HG03439 (cell line): ENCODE data around the gene GRK6.
"Not testable (repeated sequence)": the region's sequence is repeated elsewhere in the genome, so short reads cannot be mapped to it uniquely, and the experiment has no call there.

Experiments
- ATAC-seq: cut with Tn5 transposase; IDR thresholded peaks from one replicate; pipeline ENCODE4 v1.9.1; 2021; ENCODE audit warnings: mild to moderate bottlenecking, moderate library complexity; ENCODE audit not compliant: unreplicated experiment

GRK6 gene

DNA sequence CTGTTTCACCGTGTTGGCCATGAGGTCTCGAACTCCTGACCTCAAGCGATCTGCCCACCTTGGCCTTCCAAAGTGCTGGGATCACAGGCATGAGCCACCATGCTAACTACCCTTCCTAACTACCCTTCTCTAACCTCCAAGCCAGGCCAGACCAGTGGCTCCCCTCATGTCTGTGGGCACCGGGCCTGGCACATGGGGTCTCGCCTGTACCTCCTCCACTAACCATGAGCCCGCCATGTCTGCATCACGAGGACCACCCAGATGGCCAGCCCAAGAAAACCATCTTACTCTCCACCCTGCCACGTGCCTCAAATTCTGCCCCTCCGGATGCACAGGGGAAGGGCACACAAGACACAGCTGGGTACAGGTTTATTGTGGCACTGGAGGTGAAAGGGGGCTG lies 56.6 kb downstream of the GRK6 start:
- ATAC-seq, result no peak

DNA sequence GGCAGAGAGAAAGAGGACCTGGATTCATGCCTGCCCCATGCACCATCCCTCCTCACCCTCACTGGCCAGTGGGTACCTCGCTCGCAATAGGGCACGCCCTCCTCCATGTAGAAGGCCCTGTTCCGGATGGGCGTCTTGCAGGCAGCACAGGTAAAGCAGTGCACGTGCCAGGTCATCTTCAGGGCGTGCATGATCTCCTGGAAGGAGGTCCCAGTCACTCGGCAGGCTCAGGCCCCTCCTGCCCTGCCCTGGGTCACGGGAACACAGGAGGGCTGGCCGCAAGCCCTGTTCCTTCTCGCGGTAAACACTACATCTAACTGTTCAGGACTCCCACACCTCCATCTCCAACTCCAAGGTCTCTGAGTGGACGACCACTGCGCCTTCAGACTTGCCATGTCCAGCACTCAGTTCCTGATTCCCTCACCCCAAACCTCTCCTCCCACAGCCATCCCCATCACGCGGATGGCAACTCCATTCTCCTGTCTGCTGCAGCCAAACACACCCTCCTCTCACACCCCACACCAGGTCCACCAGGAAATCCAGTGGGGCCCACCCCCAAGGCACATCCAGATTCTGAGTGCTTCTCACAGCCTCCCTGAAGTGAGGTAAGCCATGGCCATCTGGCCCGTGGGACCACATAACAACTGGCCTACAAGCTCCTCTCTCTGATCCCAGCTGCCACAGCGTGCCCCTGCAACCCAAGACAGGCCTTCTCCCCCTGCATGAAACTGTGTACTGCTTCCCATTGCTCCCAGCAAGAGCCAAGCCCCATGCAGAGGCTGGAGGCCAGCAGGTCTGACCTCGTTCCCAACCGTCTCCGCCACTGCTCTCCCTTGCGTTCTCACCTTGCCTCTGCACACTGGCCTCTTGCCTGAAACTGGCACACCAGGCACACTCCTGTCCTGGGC lies 57.8 kb downstream of the GRK6 start:
- ATAC-seq, result no peak

DNA sequence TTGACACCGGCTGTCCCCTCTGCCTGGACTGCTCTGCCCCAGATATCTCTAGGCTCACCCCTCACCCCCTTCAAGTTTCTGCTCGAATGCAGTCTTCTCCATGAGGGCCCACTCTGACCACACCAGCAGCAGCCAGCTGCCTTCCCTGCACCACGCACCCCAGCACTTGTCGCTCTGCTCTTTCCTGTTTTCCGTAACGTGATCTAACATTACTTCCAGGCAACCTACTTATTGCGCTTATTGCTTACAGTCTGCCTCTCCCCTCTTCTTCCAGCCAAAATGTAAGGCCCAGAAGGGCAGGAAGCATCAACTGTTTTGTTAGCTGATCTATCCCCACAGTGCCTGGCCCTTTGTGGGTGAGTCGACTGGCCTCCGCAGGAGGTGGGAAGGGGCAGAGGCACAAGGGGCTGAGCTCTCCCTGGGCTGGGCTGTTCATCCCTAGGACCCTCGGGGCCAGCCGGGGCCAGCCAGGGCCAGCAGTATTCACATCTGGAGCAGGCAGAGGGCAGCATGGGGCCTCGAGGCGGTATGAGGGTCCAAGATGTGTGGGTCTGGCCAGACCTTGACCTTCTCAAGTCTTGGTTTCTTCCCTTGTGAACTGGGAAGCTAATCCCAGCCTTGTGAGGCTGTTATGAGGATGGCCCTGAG lies 58.5 kb downstream of the GRK6 start:
- no peak for ATAC-seq

DNA sequence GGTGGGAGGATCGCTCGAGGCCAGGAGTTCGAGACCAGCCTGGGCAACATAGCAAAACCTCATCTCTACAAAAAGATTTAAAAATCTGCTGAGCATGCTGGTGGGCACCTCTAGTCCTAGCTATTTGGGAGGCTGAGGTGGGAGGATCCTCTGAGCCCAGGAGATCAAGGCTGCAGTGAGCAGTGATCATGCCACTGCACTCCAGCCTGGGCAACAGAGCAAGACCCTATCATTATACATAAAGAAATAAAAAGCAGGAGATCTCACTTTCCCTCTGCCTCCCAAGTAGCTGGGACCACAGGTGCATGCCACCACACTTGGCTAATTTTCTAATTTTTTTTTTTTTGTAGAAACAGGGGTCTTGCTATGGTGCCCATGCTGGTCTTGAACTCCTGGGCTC lies 59.3 kb downstream of the GRK6 start:
- not testable (repeated sequence) for ATAC-seq

DNA sequence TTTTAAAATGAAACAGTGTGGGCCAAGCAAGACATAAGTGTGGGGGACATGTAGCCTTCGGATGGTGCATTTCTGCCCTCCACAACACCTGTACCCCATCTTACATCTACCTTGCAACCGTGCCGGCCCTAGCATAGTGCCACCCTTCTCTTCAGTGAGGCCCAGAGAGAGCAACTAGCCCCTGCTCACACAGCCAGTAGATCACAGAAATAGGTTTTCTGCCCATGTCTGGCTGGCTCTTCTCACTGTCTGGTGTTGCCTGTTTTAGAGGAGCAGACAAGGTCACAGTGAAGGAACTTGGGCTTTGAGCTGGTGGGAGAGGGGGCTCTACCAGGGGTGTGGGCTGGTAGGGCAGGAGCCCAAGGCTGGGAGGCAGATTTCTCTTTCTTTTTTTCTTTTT lies 59.8 kb downstream of the GRK6 start:
- no peak for ATAC-seq

DNA sequence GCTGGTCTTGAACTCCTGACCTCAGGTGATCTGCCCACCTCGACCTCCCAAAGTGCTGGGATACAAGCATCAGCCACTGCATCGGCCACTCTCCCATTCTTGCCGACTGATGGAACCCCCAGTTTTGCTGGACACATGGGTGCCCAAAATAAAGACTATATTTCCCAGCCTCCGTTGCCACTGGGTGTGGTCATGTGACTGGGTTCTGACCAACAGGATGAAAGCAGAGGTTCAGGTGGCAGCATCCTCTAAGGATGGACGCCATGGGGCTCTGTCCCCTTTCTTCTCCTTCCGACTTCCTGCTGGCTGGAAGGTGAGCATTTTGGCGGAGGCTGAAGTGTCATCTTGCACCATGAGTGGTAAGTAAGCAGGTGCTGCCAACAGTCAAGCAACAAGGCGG lies 60.7 kb downstream of the GRK6 start:
- no peak for ATAC-seq

DNA sequence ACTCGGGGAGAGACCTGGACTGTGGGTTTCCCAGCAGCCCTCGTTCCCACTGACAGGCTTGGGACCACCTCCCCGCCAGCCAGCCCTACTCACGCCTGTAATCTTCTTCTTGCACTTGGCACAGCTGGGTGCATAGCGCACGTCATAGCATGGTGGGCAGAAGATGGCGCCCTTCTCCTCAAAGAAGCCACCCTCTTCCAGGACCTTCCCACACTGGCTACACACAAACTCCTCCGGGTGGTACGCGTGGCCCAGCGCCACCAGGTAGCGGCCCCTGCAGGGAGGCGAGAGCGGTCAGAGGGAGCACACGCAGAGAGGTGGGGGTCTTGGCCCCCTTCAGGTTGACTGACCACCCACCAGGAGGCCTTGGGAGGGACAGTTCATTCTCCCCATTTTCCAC lies 61.5 kb downstream of the GRK6 start:
- no peak for ATAC-seq

DNA sequence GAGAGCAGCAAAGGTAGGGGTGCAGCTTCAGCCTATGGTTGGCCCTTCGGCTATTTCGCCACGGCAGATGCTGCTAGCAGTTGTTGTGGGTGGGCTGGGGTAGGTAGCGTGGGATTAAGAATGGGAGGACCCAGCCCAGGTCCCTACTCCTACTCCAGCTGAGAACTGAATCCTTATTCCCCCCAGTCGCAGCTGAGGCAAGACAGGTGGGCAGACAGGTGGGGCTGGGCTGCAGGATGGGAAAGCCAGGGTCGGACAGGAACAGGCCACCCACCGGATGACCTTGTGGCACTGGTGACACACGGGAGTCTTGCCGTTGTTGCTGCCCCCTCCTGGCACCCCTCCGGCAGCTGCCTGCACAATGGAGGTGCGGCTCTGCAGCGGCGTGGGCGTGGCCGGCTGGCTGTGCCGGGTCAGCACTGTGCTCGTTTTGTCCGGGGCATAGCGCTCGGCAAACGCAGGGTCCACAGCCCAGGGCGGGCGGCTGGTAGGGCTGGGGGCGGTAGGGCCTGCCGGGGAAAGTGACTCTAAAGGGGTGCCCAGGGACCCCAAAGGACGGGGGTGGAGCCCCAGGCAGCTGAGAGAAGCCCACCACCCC lies 62.7 kb downstream of the GRK6 start:
- no peak for ATAC-seq

DNA sequence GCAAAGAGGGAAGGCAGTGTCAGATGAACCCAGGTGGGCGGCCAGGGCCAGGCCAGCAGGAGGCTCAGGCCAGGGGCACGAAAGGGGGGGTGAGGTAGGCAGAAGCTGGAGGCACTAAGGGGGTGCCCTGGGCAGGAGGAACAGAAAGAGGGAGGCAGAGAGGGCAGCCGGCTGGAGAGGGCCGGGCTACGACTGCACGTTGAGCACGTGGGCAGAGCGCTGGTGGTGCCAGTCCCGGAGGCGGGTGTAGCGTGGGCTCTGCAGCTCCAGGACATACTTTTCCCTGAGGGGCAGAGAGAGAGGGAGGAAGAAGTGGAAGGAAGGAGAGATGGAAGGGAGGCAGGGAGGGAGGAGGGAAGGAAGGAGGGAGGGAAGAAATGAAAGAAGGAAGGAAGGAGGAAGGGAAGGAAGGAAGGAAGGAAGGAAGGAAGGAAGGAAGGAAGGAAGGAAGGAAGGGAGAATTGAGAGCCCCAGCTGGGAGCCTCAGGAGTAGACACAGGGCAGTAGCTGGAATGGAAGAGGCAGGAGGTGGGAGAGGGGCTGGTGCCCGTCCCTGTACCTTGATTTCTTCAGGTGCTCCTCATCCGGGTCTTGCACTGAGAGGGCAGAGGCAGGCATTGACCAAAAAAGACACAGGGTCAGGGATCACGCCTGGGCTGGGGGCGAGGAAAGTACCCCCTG lies 64.0 kb downstream of the GRK6 start:
- ATAC-seq, result no peak

DNA sequence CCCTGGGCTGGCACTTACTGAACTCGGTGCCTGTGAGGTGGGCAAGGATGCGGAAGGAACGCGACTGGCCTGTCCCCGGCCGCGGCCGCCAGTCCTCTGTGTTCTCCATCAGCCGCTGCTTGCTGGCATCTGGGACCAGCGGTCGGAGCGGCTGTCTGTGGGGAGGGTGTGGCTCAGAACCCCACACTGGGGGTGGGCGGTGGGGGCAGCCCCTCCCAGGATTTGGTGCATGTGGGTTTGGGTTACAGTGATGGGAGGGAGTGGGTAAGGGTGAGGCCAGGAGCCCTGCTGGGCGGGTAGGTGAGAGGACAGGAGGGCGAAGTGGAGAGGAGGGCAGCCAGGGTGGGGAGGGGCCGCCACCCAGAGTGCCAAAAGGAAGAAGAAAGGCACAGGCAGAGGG lies 64.5 kb downstream of the GRK6 start:
- no peak for ATAC-seq

DNA sequence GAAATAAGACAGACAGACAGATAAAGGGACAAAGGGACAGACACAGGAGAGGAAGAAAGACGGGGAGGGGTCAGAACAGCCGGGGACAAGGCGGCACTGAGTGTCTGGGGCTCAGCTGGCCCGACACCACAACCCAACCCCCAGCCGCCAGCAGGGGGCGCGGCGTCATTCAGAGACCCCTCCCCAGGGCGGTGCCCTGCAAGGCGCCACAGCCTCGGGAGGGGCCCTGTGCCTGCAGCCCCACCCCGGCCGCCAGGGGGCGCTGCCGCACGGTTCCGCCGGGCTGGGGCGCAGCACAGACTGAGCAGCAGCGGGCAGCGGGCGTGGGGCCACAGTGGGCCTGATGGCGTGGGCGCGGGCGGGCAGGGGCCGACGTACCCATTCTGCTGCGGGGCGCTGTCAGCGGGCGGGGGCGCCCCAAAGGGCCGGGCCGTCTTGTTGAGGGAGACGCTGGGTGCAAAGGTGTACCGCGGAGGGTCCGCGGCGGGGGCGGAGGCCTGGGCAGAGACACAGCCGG lies 65.0 kb downstream of the GRK6 start:
- ATAC-seq, result no peak

DNA sequence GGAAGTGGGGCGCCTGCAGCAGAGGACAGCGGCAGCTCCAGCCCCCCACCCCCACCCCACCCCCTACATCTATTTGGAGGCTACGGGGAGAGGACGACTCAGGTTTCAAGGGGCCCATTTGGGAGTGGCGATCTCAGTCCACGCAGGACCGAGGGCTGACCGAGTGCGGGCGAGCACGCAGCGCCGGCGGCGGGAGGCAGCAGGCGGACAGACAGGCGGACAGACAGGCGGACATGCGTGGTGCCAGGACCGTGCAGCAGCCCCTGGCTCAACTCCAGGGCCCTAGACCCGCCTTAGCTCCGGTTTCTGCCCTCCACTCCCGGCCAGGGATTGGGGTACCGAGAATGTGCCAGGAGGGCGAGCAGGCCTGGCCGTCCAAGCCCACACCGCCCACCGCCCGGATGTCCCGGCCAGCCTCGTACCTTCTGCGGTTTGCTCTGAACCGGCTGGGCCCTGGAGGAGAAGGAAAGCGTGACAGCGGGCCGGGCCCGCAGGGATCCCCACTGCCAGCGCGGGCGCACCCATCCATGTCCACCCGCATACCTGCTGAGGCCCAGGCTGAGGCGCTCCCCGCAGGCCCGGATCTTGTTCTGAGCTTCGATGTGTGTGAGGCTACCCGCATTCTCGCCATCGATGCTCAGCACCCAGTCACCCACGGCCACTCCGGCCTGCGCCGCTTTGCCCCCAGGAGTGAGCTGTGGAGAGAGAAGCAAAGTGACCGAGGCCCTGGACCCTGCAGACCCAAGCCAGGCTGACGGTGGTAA lies 65.7 kb downstream of the GRK6 start:
- ATAC-seq, result no peak
